Measurements from ENCODE around the gene RASSF1.

The RASSF1 gene, protein sequence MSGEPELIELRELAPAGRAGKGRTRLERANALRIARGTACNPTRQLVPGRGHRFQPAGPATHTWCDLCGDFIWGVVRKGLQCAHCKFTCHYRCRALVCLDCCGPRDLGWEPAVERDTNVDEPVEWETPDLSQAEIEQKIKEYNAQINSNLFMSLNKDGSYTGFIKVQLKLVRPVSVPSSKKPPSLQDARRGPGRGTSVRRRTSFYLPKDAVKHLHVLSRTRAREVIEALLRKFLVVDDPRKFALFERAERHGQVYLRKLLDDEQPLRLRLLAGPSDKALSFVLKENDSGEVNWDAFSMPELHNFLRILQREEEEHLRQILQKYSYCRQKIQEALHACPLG

DNA sequence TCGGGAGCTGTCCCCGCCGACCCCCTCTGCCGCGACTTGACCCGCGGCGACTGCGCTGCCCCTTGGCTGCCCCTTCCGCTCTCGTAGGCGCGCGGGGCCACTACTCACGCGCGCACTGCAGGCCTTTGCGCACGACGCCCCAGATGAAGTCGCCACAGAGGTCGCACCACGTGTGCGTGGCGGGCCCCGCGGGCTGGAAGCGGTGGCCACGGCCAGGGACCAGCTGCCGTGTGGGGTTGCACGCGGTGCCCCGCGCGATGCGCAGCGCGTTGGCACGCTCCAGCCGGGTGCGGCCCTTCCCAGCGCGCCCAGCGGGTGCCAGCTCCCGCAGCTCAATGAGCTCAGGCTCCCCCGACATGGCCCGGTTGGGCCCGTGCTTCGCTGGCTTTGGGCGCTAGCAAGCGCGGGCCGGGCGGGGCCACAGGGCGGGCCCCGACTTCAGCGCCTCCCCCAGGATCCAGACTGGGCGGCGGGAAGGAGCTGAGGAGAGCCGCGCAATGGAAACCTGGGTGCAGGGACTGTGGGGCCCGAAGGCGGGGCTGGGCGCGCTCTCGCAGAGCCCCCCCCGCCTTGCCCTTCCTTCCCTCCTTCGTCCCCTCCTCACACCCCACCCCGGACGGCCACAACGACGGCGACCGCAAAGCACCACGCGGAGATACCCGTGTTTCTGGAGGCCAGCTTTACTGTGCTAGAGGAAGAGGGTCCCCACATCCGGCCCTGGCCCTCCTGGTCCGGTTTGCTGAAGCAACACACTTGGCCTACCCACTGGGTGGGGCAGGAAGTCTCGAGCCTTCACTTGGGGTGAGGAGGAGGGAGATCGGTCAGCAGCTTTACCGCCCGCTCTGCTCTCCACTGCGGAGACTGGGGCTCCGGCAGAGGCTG, at the start of gene RASSF1:
RASSF1 (minus strand) TSS at position 389 of the 882 bp plus-strand sequence; CDS start at position 358, 31 bp downstream.
- DNase-seq (ENCODE audit: low read depth), result peak; percentile 60

DNA sequence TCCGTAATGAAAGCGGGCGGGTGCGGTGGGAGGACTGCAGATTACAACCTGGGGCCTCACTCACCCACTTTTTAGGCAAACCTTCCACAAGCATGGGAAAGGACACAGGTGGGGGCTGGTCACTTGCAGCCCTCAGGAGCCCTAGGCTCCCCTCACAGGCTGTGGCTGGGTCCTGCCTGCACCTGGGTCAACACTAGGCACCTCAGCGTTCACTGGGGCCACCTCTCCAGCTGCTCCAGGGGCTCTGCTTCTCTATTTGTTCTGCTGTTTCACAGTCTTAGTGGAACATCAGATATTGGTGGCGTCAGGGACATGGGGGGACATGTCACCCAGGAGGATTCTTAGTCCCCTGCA, 48.8 kb upstream of the RASSF1 start:
- no peak for DNase-seq (ENCODE audit: low read depth)

DNA sequence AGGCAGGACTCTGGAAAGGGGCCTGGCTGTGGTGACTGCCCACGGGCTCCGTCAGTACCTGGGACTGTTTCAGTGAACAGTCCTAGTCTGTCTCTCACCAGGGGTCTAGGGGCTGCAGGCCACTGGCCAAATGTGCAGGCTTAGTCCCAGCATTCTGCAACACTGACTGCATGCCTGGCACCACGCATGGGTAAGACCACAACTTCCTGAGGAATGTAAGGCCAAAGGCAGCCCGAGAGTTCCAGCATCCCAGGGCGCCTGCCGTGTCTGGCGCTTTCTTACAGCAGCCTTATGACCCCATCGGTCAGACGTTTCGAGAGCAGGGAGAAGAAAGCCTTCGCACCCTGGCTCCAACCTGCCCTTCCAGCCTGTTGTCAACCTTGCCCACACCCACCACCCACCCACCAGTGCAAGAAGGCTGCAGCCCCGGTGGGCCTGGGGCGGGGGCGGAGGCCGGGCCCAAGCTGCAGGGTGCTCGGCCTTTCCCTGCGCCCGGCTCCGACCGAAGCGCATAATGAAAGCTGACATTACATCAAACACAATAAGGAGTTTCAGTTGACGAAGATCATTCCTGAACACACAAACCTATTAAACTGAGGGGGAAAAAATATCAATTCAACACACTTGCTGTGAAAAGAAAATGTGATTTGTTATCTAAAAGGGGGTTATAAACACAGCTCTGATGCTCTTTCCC, 48.2 kb upstream of the RASSF1 start:
- peak; percentile 26 for DNase-seq (ENCODE audit: low read depth)

DNA sequence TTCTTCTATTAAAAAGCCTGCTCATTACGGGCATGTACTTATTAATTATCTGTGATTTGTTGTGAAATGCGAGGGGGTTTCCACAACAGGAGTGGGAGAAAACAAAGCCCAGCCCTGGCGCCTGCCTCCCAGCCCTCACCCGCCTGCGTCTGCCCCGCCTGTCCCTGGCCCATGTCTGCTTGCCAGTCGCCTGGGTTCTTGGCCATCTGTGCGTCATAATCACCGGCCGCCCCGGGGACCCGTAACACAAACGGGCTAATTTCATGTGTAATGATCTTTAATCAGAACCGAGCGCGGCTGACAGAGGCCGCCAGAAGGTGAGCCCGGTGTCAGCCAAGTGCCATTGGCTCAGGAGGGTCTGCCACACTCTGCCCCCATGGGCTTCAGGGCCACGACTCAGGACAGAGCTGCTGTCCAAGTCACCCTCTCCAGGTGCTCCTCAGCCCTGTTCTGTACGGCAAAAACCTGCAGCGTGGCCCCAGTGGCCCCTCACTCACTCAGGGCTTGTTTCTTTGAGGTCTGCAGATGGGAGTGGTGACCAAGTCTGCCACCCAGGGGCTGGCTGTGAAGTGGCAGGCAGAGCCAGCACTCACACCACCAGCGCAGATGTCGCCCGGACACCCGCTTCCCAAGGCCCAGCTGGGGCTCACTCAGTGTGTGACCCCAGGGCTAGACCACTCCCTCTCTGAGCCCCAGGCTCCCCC, 47.5 kb upstream of the RASSF1 start:
- peak; percentile 20 for DNase-seq (ENCODE audit: low read depth)

DNA sequence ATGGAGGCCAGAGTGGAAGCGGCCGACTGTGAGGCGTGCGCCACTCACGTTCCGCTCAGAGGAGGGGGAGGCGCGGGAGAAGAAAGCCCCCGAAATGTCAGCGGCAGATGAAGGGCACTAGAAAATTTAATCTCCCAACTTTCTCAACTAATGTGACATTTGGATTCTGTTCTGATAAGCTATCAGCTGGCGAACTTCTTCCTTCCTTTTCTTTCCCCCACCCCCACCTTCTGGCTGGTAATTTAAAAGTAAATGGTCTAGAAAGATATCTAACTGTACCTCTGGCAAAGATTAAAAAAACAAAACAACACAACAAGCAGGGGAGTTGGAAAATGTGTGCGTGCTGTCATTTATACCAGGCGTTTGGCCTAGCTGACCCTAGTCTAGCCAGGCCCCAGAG, 45.1 kb upstream of the RASSF1 start:
- DNase-seq (ENCODE audit: low read depth), result no peak

DNA sequence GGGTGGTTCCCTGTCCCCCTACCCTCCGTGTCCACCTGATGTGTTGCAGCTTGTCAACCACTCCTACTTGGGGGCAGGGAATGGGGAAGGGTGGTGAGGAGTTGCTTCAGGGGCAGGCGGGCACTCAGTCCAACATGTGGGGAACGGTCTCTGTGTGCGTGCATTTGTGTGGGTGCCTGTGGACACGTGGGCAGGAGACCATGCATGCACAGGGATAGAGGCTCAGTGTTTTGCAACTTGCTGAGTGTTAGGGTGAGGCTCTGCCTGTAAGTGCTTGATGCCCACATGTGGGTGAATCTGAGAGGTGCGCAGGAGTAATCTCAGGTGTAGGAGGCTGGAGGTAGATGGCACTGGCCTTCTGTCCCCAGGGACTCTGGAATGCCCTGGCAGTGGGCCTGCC, 43.1 kb upstream of the RASSF1 start:
- DNase-seq (ENCODE audit: low read depth), result no peak

DNA sequence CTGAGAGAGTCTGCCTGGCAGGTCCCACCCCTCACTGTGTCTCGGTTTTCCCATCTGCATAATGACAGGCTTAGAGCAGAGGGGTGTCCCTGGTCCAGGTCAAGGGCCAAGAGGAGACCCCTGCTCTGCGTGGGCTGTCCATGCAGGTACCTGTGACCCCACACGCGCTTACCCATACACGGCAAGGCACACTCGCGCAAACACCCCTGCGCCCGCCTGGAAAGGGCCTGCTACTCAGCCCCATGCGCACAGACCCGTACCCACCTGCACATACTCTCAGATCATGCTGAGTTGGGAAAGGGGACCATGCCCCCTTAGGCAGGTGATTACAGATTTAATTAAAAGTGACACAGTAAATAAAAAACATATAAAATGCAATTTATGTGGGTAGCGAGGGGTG, 42.1 kb upstream of the RASSF1 start:
- DNase-seq (ENCODE audit: low read depth), result no peak

DNA sequence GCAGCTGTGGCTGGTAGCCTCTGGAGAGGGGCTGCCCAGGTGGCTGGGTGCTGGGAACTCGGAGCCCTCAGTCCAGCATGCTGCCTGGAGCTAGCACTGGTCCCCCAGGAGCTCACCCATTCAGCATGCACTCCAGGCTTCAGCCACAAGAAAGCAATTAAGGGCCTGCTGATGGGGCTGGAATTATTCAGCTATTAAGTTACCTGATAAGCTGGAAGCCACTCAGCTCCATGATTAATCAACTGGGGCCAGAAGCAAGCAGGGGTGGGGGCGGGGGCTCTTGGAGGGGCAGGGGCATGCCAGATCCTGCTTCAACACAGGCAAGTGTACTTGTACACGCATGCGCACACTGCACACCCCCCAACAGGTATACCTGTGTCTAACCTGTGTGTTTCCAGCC, 40.7 kb upstream of the RASSF1 start:
- no peak for DNase-seq (ENCODE audit: low read depth)

DNA sequence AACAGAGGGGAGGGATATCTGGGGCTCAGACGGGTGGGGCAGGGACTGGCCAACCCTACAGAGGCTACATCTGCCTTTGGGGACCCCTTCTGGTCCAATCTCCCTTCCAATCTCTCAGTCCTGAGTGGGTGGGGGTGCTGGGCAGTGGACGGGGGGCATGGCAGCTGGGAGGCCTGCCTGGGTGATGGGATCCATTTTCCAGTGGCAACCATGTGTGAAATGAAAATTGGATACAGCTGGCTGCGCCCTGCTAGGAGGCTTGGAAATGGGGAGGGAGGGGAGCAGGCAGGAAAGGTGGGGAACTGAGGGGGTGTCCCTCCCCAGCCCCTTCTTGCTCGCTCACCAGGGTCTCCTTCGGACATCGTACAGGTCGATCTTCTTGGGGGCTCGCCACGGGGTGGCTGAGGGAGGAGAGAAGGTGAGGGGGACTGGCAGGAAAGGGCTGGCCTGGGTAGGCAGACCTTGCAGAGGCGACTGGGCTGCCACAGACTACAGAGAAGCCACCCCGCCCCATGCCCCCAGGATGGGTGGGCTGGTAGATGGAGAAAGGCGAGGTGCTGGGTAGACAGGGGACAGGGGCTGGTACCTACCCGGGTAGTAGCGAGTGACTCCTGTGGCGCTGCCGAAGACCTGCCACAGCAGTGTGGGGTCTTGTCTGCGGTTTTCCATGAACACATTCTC, 39.9 kb upstream of the RASSF1 start:
- no peak for DNase-seq (ENCODE audit: low read depth)

DNA sequence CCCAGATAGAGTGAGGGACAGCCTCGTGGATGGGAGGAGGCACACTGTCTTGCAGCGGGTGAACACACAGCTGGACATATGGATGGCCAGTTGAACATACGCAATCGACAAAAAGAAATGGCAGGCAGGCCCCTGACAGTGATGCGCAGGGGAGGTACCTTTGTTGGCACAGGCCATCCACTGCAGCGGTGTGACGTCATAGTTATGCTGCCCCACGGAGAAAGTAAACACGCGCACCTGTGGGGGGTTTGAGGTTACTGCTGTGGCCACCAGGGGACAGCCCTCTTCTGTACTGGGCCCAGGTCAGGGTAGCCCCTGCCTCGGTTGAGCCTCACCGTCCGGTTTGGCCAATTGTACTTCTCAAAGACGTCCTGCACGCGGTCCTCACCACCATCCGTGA, 38.1 kb upstream of the RASSF1 start:
- DNase-seq (ENCODE audit: low read depth), result no peak

DNA sequence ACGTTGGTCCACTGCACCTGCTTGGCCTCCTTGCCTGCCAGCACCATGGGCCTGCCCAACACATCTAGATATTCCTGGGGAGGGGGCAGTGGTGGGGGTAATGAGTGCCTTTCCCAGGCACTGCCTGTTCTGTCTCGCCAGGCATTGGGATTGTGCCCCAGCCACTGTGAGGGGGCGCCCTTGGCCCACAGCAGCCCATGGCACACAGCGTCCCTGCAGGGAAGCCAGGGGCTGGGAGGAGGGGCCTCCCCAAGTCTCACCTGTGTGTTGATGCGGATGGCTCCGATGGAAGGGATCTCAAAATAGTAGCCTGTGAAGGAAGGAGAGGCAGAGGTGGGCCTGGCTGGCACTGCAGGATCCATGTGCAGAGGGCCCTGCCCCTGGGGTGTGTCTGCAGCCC, 37.4 kb upstream of the RASSF1 start:
- DNase-seq (ENCODE audit: low read depth), result no peak

DNA sequence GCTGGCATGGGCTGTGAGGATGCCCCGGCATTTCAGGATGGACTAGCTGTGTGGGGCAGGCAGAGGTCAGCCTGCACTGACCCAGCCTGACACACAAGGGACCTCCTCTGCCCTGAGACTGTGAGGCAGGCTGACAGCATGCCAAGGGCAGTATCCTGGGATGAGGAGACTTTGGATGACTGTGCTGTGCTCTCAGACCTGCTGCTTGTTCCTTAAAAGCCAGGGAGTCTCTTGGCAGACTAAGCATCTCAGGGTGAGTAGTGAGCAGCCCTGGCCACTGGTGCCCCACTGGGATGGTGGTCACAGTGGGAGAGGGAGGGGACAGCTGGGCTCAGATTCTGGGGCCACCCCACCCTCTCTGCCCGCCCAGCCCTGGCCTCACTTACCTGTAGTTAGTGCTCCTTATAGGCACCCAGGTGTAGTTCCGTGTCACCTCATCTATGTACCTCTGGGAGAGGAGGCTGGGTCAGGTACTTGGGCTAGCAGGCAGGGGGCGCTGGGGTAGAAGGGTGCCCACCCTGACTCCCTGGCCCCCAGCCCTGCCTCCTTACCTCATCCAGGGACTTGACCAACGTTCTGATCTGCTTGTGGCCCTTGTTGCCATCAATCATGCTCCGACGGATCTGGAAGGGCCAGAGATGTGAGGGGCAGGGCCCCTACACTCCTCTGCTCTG, 34.8 kb upstream of the RASSF1 start:
- DNase-seq (ENCODE audit: low read depth), result no peak

DNA sequence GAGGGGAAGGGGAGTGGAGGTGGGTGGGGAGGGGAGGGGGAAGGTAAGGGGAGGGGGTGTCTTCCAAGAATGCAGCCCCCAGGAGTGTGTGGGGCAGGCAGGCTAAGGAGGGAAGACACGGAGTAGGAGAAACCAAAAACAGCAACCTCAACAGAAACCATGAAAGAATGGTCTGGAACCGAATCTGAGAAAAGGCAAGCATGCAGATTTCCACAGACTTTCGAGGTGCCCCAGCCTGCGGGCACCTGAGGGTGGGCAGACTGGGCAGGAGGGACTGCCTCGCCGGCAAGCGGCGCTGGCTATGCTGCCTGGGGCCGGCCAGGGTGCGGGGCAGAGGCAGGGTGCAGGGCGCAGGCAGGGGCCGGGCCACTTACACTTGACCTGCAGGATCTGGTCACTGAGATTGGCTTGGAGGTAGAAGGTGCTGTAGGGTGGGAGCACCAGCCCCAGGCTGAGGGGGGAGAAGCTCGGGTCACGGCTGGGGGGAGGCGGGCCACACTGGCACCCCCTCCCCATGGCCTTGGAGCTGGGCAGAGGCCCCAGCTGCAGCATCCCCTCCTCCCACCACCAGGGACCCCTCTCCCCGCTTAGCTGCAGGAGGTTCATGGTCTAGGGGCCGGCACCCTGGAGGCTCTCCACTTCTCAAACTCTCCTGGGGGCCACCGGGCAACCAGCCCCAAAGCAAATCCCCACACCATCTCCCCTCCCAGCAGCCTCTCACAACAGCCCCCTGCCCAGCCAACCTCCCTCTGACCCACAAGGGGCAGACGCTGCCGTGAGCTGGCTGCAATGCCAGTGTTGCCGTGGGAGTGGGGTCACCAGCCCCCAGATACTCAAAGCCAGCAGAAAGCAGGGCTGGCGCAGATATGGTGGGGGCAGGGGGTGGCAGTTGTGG, 34.0 kb upstream of the RASSF1 start:
- no peak for DNase-seq (ENCODE audit: low read depth)

DNA sequence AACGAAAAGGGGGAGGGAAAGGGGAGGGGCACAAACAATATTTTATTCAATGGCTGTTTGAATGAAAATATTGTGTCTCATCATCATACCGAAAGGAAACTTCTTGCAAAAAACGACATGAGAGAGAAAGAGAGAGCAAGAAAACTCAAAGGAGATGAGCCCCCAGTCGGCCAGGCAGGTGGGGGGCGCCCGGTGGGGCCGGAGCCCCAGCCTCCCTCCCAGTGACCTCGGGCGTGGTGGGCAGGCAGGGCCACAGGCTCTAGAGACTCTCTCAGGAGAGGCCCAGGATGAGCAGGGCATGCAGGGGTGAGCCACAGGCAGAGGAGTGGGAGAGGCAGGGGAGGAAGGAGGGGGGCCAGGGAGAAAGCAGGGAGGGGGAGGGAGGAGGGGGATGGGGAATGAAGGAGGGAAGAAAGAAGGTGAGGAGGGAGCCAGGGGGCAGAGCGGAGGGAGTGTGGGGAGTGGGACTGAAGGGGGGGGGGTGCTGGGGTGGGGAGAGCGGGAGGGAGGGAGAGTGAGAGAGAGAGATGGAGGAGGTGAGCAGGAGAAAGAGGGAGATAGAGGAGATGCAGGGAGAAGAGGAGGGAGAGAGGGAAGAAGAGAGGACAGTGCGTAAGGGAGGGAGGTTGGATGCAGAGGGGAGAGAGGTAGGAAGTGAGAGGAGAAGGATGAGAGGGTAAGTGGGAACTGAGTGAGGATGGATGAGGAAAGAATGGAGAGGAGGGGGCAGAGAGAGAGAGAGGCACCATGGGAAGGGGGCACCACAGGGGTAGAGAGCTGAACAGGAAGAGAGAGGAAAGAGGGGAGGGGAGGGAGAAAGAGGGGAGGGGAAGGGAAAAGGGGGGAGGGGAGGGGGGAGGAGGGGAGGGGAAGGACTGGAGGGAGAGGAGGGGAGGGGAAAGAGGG, 32.8 kb upstream of the RASSF1 start:
- DNase-seq (ENCODE audit: low read depth), result no peak

DNA sequence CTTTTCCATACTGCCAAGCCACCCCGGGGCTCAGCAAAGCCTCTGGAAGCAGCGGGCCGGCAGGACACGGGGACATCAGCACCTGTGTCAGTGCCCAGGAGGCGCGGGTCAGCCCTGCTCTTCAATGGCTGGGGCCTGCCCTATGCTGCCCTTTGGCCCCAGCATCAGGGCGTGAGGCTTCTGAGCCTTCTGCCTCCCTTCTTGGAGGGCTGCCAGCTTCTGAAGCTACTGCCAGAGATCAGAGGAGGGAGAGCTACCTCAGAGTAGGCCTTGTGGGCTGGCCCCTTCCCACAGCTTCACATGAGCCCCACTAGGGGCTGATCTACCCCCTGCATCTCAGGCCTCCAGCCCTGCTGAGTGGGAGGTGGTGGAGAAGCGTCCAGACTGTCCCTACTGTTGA, 31.7 kb upstream of the RASSF1 start:
- DNase-seq (ENCODE audit: low read depth), result no peak

DNA sequence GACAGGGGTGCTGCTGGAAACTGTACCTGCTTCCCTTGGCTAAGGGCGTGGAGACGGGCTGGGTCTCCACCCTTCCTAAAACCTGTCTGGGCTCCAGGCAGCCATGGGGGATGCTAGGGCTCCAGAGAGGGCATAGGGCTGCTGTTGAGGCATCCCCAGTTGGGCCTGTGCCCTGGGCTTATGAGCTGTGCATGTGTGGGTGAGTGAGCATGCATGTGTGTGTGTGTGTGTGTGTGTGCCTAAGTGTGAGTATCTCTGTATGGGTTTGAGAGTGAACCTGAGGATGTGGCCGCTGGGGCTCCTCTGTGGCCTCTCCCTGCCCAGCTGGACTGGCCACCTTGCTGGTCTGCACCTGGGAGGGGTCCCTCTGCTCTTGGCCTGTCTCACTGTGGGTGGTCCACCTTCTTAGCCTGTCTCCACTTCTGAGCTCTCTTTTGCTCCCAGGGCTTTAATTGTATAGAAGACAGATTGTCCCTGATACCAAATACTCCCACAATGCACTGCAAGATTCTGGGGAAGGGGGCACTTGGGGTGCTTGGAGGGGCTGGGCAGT, 30.6 kb upstream of the RASSF1 start:
- no peak for DNase-seq (ENCODE audit: low read depth)

DNA sequence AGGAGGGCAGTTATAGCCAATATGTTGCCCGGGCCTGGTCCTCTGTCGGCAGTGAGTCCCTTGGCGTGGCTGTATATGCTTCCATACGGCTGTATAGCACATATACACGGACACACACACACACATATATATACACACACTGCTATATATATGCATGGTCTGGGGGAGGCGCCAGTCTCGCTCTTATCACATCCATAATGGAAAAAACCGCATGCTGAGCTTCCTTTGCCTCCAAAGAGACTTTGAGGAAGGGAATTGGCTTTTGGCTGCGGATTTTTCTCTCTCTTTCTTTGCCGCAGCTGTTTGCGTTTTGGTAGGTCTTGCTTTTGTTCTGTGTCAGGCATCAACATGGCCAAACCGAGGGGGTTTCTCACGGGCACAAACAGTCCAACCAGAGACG, 30.0 kb upstream of the RASSF1 start:
- DNase-seq (ENCODE audit: low read depth), result peak; percentile 22

DNA sequence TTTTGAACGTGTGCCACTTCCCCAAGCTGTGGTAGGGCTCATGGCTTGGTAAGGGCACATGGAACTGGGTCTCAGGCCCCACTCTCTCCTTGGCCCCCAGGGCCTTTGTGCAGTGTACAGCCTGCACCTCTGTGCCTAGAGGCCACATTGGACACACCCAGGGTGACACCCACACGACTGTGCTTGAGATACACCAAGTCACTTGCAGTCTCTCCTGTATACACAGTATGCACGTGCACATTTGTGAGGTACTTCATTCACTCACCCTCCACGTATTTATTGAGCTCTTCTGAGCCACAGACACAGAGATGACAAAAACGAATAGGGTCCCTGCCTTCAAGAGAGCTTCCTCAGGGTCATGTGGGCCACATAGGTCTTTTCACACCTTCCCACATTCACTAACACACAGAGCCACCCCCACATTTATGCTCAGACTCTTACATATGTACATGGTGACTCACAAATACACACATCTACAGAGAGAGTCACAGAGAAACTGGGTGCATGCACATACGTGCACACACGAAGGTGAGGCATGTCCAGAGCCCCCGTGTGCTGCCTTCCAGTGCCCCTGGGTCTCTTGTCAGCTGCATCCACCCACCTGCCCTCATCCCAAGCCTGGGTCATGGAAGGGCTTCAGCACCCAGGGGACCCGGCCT, 28.5 kb upstream of the RASSF1 start:
- no peak for DNase-seq (ENCODE audit: low read depth)

Measured in iris pigment epithelial cell (primary cell).